Measurements from ENCODE around the gene CCR9. TPM values are rescaled to one million over a fixed set of nuclear protein-coding genes. Genes with fewer than 3 reads are reported as not detected.

CCR9 gene
- total RNA-seq, 3 donors from 2014 or later: not detected

DNA sequence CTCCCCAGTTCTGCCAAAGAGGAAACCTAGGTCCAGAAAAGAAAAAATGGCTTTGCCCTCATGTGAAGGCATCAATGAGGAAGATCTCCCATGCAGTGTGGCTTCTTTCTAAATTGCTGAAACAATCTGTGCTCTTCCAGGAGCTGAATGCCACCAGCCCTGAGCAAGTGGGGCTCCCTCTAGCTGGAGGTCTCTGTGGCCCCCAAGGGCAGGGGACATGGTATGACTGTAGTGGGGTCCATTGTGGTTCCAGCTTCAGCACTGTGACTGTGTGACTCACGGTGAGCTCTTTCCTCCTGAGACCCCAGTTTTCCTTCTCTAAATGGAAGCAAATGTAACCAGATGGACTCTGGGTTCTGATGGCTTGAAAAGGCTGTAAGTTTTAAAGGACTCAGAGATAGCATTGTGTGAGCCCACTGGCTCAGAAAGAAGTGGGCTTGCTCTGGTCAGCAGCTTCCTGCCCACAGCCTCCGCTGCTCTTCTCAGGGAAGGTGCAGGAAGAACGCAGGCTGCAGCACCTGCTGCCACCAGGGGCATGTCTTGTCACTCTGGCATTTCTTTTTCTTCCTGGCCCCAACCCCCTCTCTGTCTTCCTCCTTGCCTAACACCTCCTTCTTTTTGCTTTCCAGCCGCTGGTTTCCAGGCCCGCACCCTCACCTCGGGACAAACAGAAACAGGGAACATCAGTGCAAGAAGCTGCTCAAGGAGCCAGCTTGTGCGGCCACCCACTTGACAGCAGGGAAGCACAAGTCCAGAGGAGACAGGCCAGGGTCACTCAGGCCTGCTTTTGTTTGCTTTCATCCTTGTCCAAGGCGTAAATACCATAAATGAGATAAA is 51.1 kb downstream of the CCR9 start:
- no peak overlapping the region for H3K27ac ChIP-seq
- H3K4me3 ChIP-seq: no peak overlapping the region
- intact Hi-C loops (cut with DNase I; ENCODE audit: low total_unique reads): loop anchor here (5.0 kb wide), 1 partner anchor 140 kb away; no protein-coding TSS in a partner anchor
- no peaks in the 10 kb centered on the region for H3K4me1 ChIP-seq
- TF ChIP-seq POLR2A (IDR thresholded peaks at IDR 0.05): no peak
- TF ChIP-seq, protein P1, sequence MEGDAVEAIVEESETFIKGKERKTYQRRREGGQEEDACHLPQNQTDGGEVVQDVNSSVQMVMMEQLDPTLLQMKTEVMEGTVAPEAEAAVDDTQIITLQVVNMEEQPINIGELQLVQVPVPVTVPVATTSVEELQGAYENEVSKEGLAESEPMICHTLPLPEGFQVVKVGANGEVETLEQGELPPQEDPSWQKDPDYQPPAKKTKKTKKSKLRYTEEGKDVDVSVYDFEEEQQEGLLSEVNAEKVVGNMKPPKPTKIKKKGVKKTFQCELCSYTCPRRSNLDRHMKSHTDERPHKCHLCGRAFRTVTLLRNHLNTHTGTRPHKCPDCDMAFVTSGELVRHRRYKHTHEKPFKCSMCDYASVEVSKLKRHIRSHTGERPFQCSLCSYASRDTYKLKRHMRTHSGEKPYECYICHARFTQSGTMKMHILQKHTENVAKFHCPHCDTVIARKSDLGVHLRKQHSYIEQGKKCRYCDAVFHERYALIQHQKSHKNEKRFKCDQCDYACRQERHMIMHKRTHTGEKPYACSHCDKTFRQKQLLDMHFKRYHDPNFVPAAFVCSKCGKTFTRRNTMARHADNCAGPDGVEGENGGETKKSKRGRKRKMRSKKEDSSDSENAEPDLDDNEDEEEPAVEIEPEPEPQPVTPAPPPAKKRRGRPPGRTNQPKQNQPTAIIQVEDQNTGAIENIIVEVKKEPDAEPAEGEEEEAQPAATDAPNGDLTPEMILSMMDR (IDR thresholded peaks at IDR 0.05): no peak
- TF ChIP-seq POLR2AphosphoS5 (IDR thresholded peaks at IDR 0.05): no peak
- no peaks in the 10 kb centered on the region for H3K36me3 ChIP-seq
- DNase-seq (ENCODE audit: low spot score in 2 of 2): no peak
- no peaks in the 10 kb centered on the region for H3K27me3 ChIP-seq
- peaks cover 0 to 7% of the 10 kb centered on the region in 2 donors for H3K9me3 ChIP-seq

DNA sequence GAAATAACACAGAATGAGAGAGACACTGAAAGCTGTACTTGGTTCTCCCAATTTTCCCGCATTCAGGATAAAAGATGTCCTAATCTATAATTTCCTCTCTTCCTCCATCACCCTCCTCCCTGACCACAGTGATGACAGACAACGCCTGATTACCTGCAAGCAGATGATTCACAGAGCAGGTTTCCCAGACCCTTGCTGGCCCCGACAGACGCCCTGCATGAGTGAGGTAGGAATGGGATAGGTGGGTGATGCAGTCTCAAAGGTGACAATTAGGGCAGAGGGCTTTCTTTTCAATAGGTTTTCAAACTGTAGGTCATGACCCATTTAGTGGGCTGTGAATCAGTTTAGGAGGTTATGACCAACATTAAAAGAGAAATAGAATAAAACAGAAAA is 51.7 kb downstream of the CCR9 start:
- no peak for DNase-seq (ENCODE audit: low spot score in 2 of 2)
- H3K36me3 ChIP-seq: no peaks in the 10 kb centered on the region
- no peak overlapping the region for H3K27ac ChIP-seq
- peaks cover 0 to 7% of the 10 kb centered on the region in 2 donors for H3K9me3 ChIP-seq
- H3K27me3 ChIP-seq: no peaks in the 10 kb centered on the region
- no peaks in the 10 kb centered on the region for H3K4me1 ChIP-seq
- intact Hi-C loops (cut with DNase I; ENCODE audit: low total_unique reads): loop anchor here (5.0 kb wide), 1 partner anchor 139 kb away; no protein-coding TSS in a partner anchor
- no peak overlapping the region for H3K4me3 ChIP-seq
- TF ChIP-seq, protein P1 (IDR thresholded peaks at IDR 0.05): no peak
- no peak for TF ChIP-seq POLR2A (IDR thresholded peaks at IDR 0.05)
- no peak for TF ChIP-seq POLR2AphosphoS5 (IDR thresholded peaks at IDR 0.05)

DNA sequence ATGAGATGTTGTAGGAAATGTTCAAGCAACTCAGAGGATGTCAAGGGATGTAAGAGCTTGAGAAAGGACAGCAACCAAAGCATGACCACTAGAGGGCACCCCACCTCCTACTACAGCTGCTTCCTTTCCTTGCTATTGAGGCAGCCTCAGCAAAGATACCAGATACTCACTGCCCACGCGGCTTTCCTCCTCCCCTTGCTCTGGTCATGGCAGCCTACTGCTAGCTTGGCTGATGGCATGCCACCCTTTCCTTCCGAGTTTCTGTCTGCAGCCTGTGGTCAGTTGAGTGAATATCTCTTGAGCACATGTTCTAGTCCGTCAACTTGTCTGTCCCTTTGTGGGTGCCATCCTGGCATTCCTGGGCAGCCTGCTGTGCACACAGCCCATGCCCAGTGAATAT is 52.5 kb downstream of the CCR9 start:
- DNase-seq (ENCODE audit: low spot score in 2 of 2): peak; percentile 78 to 80
- TF ChIP-seq, protein P1 (IDR thresholded peaks at IDR 0.05): peak; percentile 74 to 90 (median 87)
- TF ChIP-seq POLR2A (IDR thresholded peaks at IDR 0.05): no peak
- no peak overlapping the region for H3K27ac ChIP-seq
- intact Hi-C loops (cut with DNase I; ENCODE audit: low total_unique reads): loop anchor here (5.0 kb wide), 1 partner anchor 138 kb away; no protein-coding TSS in a partner anchor
- peaks cover 0 to 7% of the 10 kb centered on the region in 2 donors for H3K9me3 ChIP-seq
- H3K36me3 ChIP-seq: no peaks in the 10 kb centered on the region
- H3K27me3 ChIP-seq: no peaks in the 10 kb centered on the region
- no peaks in the 10 kb centered on the region for H3K4me1 ChIP-seq
- H3K4me3 ChIP-seq: no peak overlapping the region

DNA sequence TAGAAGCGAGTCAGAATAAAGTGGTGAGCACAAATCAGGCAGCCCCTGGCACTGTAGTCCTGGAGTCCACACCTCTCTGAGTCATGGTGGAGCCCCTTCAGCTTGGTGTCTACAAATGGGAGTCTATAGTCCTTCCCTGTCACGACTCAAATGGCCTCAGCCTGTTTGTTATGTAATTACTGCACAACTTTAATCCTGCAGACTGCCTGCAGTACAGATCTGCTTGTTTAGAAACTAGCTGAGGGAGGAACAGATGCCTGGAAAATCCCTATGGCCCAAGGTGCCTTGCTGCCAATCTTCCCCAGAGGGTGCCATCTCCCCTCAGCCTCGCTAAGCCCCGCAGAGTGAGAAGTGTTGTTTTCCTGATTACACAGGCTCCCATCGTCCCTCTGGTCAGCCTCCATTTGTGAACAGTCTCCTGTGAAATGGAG is 53.0 kb downstream of the CCR9 start:
- H3K27me3 ChIP-seq: no peaks in the 10 kb centered on the region
- peaks cover 0 to 7% of the 10 kb centered on the region in 2 donors for H3K9me3 ChIP-seq
- no peak for DNase-seq (ENCODE audit: low spot score in 2 of 2)
- no peak overlapping the region for H3K4me3 ChIP-seq
- H3K36me3 ChIP-seq: no peaks in the 10 kb centered on the region
- intact Hi-C loops (cut with DNase I; ENCODE audit: low total_unique reads): loop anchor here (5.0 kb wide), 1 partner anchor 138 kb away; no protein-coding TSS in a partner anchor
- TF ChIP-seq POLR2A (IDR thresholded peaks at IDR 0.05): no peak
- TF ChIP-seq POLR2AphosphoS5 (IDR thresholded peaks at IDR 0.05): no peak
- TF ChIP-seq, protein P1 (IDR thresholded peaks at IDR 0.05): no peak
- H3K27ac ChIP-seq: no peak overlapping the region
- no peaks in the 10 kb centered on the region for H3K4me1 ChIP-seq

Data from breast epithelium (tissue), 4 donors.